ENCODE data around the gene MCHR1.
A peak's percentile ranks its signal among the peaks of the same experiment; 100 is the strongest.

Gene MCHR1

DNA sequence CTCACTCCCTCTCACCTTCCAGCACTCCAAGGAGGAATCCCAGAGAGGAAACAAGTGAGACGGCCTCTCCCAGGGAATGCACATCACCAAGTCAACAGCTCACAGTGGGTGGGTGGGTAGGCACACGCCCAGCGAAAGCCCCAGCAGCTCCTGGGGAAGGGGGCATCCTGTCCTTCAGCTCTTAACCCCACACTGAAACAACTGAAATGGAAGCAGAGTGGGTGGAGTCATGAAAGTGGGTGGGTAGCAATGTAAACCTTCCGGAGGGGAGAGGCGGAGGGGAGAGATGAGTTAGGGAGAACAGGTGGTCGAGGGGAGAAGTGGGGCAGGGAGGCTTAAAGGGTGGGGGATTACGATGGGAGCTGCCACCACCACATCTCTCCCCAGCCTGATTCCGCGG, 5.4 kb downstream of the MCHR1 start:
- no peak overlapping the region for H3K27ac ChIP-seq
- TF ChIP-seq, protein P1, sequence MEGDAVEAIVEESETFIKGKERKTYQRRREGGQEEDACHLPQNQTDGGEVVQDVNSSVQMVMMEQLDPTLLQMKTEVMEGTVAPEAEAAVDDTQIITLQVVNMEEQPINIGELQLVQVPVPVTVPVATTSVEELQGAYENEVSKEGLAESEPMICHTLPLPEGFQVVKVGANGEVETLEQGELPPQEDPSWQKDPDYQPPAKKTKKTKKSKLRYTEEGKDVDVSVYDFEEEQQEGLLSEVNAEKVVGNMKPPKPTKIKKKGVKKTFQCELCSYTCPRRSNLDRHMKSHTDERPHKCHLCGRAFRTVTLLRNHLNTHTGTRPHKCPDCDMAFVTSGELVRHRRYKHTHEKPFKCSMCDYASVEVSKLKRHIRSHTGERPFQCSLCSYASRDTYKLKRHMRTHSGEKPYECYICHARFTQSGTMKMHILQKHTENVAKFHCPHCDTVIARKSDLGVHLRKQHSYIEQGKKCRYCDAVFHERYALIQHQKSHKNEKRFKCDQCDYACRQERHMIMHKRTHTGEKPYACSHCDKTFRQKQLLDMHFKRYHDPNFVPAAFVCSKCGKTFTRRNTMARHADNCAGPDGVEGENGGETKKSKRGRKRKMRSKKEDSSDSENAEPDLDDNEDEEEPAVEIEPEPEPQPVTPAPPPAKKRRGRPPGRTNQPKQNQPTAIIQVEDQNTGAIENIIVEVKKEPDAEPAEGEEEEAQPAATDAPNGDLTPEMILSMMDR (conservative IDR thresholded peaks at IDR 0.05), result no peak

DNA sequence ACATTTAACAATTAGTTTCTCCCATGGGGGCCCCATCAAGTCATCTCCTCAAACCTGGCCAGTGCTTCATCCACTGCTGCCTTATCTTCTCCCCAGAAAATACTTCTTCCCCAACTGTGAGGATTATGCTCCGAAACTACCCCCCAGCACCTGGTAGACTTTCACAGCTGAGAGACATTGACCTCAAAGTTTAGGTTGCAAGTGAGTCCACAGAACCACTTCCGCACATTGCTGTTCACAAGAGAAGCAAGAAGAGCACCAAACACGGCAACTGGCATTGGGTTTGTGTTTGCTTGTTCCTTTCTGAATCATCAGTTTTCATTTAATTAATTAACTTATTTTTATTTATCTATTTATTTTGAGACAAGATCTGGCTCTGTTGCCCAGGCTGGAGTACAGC, 6.1 kb downstream of the MCHR1 start:
- H3K27ac ChIP-seq, result no peak overlapping the region
- TF ChIP-seq, protein P1 (conservative IDR thresholded peaks at IDR 0.05), result no peak

DNA sequence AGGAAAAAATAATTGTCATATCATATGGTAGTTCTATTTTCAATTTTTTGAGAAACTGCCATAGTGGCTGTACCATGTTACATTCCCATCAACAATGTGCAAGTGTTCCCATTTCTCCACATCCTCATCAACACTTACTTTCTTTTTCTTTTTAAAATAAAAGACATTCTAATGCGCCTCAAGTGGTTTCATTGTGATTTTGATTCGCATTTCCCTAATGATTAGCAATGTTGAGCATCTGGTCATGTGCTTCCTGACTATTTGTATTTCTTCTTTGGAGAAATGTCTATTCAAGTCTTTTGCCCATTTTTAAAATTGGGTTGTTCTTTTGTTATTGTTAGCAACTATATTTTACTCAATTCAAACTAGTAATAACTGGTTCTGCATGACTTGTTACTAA, 8.4 kb downstream of the MCHR1 start:
- TF ChIP-seq, protein P1 (conservative IDR thresholded peaks at IDR 0.05), result no peak
- H3K27ac ChIP-seq, result no peak overlapping the region

DNA sequence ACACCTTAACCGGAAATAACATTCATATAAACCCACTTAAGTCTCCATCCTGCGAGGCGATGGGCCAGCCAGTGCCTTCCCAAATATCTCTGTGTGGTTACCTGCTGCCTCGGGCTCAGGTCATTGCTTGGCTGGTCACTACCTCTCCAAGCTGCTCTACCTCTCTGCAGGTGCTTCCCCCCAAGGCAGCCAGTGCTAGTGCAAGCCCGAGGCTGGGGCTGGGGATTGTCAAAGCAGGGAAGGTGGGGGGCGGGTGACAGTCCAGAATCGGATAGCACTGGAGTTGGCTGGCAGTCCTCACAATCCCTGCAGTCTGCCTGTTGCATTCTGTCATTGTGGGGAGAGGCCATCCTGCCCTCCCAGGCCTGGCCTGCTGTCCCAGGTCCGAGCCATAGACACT, 11.1 kb downstream of the MCHR1 start:
- TF ChIP-seq, protein P1 (conservative IDR thresholded peaks at IDR 0.05), result no peak
- H3K27ac ChIP-seq, result no peak overlapping the region

DNA sequence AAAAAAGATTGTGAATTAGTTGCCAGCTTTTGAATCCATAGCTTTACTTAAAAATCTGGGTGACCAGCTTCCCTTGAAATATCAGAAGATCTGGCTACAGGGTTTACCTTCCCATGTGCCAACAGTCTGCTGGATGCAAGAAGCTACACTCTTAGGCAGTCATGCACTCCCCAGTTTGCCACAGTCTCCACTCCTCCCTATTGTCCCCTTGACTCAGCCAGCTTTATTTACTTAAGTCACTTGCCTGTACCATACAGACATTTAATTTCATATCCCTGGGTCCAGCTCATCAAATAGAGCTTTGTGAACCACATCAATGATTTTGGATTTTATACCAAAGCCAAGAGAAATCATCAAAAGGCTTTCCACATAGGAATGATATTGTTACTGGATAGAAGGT, 12.2 kb downstream of the MCHR1 start:
- TF ChIP-seq, protein P1 (conservative IDR thresholded peaks at IDR 0.05), result no peak
- no peak overlapping the region for H3K27ac ChIP-seq

DNA sequence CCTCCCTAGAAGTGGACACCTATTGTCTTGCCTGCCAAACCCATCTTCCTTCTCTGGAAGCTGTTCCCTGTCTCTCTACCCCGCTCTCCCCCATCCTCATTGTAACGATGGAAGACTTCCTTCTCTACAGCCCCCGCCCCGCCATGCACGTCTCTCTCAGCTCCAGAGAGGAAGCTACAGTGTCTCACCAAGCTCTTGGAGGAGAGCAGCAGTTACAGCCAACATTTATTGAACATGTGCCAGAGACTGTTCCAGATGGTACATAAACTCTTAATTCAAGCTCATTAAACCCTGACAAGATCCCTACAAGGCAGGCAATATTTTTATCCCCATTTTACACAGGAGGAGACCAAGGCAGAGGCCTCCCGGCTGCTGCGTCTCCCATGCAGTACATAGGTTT, 15.1 kb downstream of the MCHR1 start:
- TF ChIP-seq, protein P1 (conservative IDR thresholded peaks at IDR 0.05), result no peak
- H3K27ac ChIP-seq, result peak overlapping the region; percentile 59

DNA sequence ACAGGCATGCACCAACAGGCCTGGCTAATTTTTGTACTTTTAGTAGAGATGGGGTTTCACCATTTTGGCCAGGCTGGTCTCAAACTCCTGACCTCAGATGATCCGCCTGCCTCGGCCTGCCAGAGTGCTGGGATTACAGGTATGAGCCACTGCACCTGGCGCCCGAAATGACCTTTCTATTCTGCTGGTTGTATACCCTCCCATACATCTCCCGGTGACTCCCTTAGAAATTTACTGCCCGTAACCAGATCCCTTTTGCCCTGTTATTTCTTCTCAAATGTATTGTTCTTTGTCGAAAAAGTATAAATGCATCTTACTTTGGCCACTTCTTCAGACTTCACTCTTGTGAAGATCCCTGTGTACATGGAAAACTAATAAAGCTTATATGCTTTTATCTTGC, 22.0 kb downstream of the MCHR1 start:
- H3K27ac ChIP-seq, result no peak overlapping the region
- TF ChIP-seq, protein P1 (conservative IDR thresholded peaks at IDR 0.05), result no peak

DNA sequence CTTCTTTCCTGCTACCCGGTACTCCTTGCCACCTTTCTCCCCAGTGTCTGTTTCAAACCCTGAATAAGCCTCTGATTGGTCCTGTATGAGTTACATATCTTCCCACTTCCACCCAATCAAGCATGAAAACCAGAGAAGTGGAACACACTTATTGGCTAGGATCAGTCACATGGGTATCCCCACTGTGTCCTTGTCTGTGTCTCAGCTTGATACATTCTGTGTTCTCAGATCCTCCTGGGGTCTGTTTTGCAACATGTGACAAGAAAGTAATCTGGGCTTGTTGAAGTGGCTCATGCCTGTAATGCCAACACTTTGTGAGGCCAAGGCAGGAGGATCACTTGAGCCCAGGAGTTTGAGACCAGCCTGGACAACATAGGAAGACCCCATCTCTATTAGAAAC, 23.9 kb downstream of the MCHR1 start:
- no peak overlapping the region for H3K27ac ChIP-seq

More for the DNA sequence above, 23.9 kb downstream of the MCHR1 start:
- TF ChIP-seq, protein P1 (conservative IDR thresholded peaks at IDR 0.05), result no peak
